ENCODE measurements around the gene KDM8. TPM values are rescaled to one million over a fixed set of nuclear protein-coding genes. Genes with fewer than 3 reads are reported as not detected.

The KDM8 gene
- total RNA-seq, 1 donor from 2014 or later: 2.1 TPM

DNA sequence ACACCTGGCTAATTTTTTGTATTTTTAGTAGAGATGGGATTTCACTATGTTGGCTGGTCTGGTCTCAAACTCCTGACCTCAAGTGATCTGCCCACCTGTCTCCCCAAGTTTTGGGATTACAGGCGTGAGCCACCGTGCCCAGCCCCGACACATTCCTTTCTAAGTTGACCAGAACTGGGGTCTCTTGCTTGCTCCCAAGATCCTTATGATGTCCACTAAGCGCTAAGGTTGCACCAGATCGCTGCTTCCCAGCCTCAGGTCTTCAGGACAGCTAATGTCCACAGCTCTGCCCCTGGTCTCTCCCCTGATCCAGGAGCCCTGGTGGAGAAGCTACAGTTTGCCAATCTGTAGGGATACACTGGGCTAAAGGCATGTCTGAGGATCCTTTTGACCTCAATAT, 35.7 kb downstream of the KDM8 start:
- Histone ChIP-seq H3K4me3 (ENCODE audit: low read length in 3 of 3) (no peak overlapping the region), H3K36me3 (ENCODE audit: control insufficient read depth in 3 of 3, insufficient read depth in 3 of 3, low read length in 3 of 3) (no peaks in the 10 kb centered on the region), H3K27me3 (ENCODE audit: control insufficient read depth in 3 of 3, insufficient read depth in 3 of 3, low read length in 3 of 3) (no peaks in the 10 kb centered on the region), H3K27ac (ENCODE audit: low read depth, low read length) (no peak overlapping the region), H3K9me3 (ENCODE audit: control insufficient read depth in 3 of 3, low read length in 3 of 3) (no peaks in the 10 kb centered on the region), H3K9ac (ENCODE audit: low read depth in 1 of 3, low read length in 3 of 3) (no peak overlapping the region), H3K4me1 (ENCODE audit: control insufficient read depth in 3 of 3, insufficient read depth in 3 of 3, low read length in 3 of 3) (peaks cover 54 to 63% (median 61%) of the 10 kb centered on the region in 3 donors)

- H3K4me1 ChIP-seq (ENCODE audit: control insufficient read depth in 3 of 3, insufficient read depth in 3 of 3, low read length in 3 of 3): peaks cover 58 to 66% (median 65%) of the 10 kb centered on the region in 3 donors
- H3K27me3 ChIP-seq (ENCODE audit: control insufficient read depth in 3 of 3, insufficient read depth in 3 of 3, low read length in 3 of 3): no peaks in the 10 kb centered on the region
- H3K27ac ChIP-seq (ENCODE audit: low read depth, low read length): no peak overlapping the region
- H3K9ac ChIP-seq (ENCODE audit: low read depth in 1 of 3, low read length in 3 of 3): no peak overlapping the region
- no peaks in the 10 kb centered on the region for H3K36me3 ChIP-seq (ENCODE audit: control insufficient read depth in 3 of 3, insufficient read depth in 3 of 3, low read length in 3 of 3)
- H3K4me3 ChIP-seq (ENCODE audit: low read length in 3 of 3): no peak overlapping the region
- no peaks in the 10 kb centered on the region for H3K9me3 ChIP-seq (ENCODE audit: control insufficient read depth in 3 of 3, low read length in 3 of 3)
These were observed 36.8 kb downstream of the KDM8 start for GRCh38 chr16:27239906-27240655.

DNA sequence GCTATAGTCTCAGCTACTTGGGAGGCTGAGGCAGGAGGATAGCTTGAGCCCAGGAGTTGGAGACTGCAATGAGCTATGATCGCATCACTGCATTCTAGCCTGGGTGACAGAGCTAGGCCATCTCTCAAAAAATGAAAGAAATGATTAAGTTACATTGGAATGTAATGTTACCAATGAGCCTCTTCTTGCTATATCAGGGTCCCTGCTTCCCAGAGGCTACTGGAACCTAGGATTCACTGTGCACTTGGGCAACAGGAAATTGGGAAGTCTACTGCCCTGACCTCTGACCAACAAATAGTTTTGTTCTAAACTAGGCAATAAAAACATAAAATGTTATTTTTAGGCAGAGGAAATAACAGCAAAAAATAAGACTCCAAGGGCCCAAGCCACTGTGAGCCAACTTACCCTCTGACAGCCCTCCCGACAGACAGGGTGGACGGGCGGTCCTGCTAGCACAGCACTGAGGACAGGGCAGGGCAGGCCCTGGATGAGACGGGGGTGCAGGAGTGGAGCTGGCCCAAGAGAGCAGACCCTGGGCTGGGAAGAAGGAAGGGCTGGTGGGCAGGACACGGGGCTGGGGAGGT, 37.7 kb downstream of the KDM8 start:
- no peak overlapping the region for H3K9ac ChIP-seq (ENCODE audit: low read depth in 1 of 3, low read length in 3 of 3)
- no peaks in the 10 kb centered on the region for H3K36me3 ChIP-seq (ENCODE audit: control insufficient read depth in 3 of 3, insufficient read depth in 3 of 3, low read length in 3 of 3)
- H3K27me3 ChIP-seq (ENCODE audit: control insufficient read depth in 3 of 3, insufficient read depth in 3 of 3, low read length in 3 of 3): no peaks in the 10 kb centered on the region
- peak overlapping the region; percentile 63 for H3K27ac ChIP-seq (ENCODE audit: low read depth, low read length)
- no peak overlapping the region for H3K4me3 ChIP-seq (ENCODE audit: low read length in 3 of 3)
- no peaks in the 10 kb centered on the region for H3K9me3 ChIP-seq (ENCODE audit: control insufficient read depth in 3 of 3, low read length in 3 of 3)
- H3K4me1 ChIP-seq (ENCODE audit: control insufficient read depth in 3 of 3, insufficient read depth in 3 of 3, low read length in 3 of 3): peaks cover 52 to 68% (median 65%) of the 10 kb centered on the region in 3 donors

GRCh38 chr16:27241658-27242057, 38.3 kb downstream of the KDM8 start:
- H3K9ac ChIP-seq (ENCODE audit: low read depth in 1 of 3, low read length in 3 of 3): no peak overlapping the region
- no peaks in the 10 kb centered on the region for H3K36me3 ChIP-seq (ENCODE audit: control insufficient read depth in 3 of 3, insufficient read depth in 3 of 3, low read length in 3 of 3)
- no peak overlapping the region for H3K4me3 ChIP-seq (ENCODE audit: low read length in 3 of 3)
- H3K9me3 ChIP-seq (ENCODE audit: control insufficient read depth in 3 of 3, low read length in 3 of 3): no peaks in the 10 kb centered on the region
- H3K4me1 ChIP-seq (ENCODE audit: control insufficient read depth in 3 of 3, insufficient read depth in 3 of 3, low read length in 3 of 3): peaks cover 52 to 66% (median 62%) of the 10 kb centered on the region in 3 donors
- no peaks in the 10 kb centered on the region for H3K27me3 ChIP-seq (ENCODE audit: control insufficient read depth in 3 of 3, insufficient read depth in 3 of 3, low read length in 3 of 3)
- H3K27ac ChIP-seq (ENCODE audit: low read depth, low read length): peak overlapping the region; percentile 63

DNA sequence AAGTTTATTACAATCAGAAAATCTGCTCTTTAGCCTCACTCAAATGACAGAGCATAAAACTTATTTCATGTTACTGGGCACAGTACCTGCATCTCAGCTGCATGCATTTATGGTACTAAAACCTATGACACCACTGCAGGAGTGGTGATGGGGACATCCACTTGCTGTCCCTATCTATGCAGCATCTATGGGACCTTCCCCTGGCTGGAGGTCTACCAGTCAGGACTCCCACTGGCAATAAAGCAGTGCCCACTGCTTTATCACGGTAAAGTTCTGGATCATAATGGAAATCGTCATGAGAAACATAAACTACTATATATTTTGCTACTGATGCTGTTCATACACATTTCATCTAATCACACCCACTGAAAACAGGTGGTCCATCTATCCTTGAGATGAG, 39.1 kb downstream of the KDM8 start:
- H3K9ac ChIP-seq (ENCODE audit: low read depth in 1 of 3, low read length in 3 of 3): peak overlapping the region in 2 of 3 donors; percentile 3 to 57
- H3K4me3 ChIP-seq (ENCODE audit: low read length in 3 of 3): peak overlapping the region in 1 of 3 donors; percentile 8
- H3K27ac ChIP-seq (ENCODE audit: low read depth, low read length): peak overlapping the region; percentile 75
- peaks cover 46 to 59% (median 55%) of the 10 kb centered on the region in 3 donors for H3K4me1 ChIP-seq (ENCODE audit: control insufficient read depth in 3 of 3, insufficient read depth in 3 of 3, low read length in 3 of 3)
- H3K27me3 ChIP-seq (ENCODE audit: control insufficient read depth in 3 of 3, insufficient read depth in 3 of 3, low read length in 3 of 3): no peaks in the 10 kb centered on the region
- H3K9me3 ChIP-seq (ENCODE audit: control insufficient read depth in 3 of 3, low read length in 3 of 3): no peaks in the 10 kb centered on the region
- no peaks in the 10 kb centered on the region for H3K36me3 ChIP-seq (ENCODE audit: control insufficient read depth in 3 of 3, insufficient read depth in 3 of 3, low read length in 3 of 3)

- peak overlapping the region; percentile 75 for H3K27ac ChIP-seq (ENCODE audit: low read depth, low read length)
- no peaks in the 10 kb centered on the region for H3K27me3 ChIP-seq (ENCODE audit: control insufficient read depth in 3 of 3, insufficient read depth in 3 of 3, low read length in 3 of 3)
- H3K4me1 ChIP-seq (ENCODE audit: control insufficient read depth in 3 of 3, insufficient read depth in 3 of 3, low read length in 3 of 3): peaks cover 40 to 53% (median 49%) of the 10 kb centered on the region in 3 donors
- no peaks in the 10 kb centered on the region for H3K9me3 ChIP-seq (ENCODE audit: control insufficient read depth in 3 of 3, low read length in 3 of 3)
- H3K9ac ChIP-seq (ENCODE audit: low read depth in 1 of 3, low read length in 3 of 3): peak overlapping the region; percentile 27 to 57 (median 29)
- H3K36me3 ChIP-seq (ENCODE audit: control insufficient read depth in 3 of 3, insufficient read depth in 3 of 3, low read length in 3 of 3): no peaks in the 10 kb centered on the region
- H3K4me3 ChIP-seq (ENCODE audit: low read length in 3 of 3): peak overlapping the region in 2 of 3 donors; percentile 8 to 9
These were observed 39.7 kb downstream of the KDM8 start for GRCh38 chr16:27242868-27243590.

GRCh38 chr16:27243725-27244362, 40.5 kb downstream of the KDM8 start:
- no peak overlapping the region for H3K4me3 ChIP-seq (ENCODE audit: low read length in 3 of 3)
- H3K9me3 ChIP-seq (ENCODE audit: control insufficient read depth in 3 of 3, low read length in 3 of 3): no peaks in the 10 kb centered on the region
- no peaks in the 10 kb centered on the region for H3K36me3 ChIP-seq (ENCODE audit: control insufficient read depth in 3 of 3, insufficient read depth in 3 of 3, low read length in 3 of 3)
- H3K27ac ChIP-seq (ENCODE audit: low read depth, low read length): peak overlapping the region; percentile 75
- peaks cover 37 to 51% (median 47%) of the 10 kb centered on the region in 3 donors for H3K4me1 ChIP-seq (ENCODE audit: control insufficient read depth in 3 of 3, insufficient read depth in 3 of 3, low read length in 3 of 3)
- peak overlapping the region in 1 of 3 donors; percentile 27 for H3K9ac ChIP-seq (ENCODE audit: low read depth in 1 of 3, low read length in 3 of 3)
- H3K27me3 ChIP-seq (ENCODE audit: control insufficient read depth in 3 of 3, insufficient read depth in 3 of 3, low read length in 3 of 3): no peaks in the 10 kb centered on the region

- H3K27ac ChIP-seq (ENCODE audit: low read depth, low read length): peak overlapping the region; percentile 75
- peaks cover 37 to 51% (median 47%) of the 10 kb centered on the region in 3 donors for H3K4me1 ChIP-seq (ENCODE audit: control insufficient read depth in 3 of 3, insufficient read depth in 3 of 3, low read length in 3 of 3)
- peak overlapping the region in 1 of 3 donors; percentile 54 for H3K9ac ChIP-seq (ENCODE audit: low read depth in 1 of 3, low read length in 3 of 3)
- no peaks in the 10 kb centered on the region for H3K27me3 ChIP-seq (ENCODE audit: control insufficient read depth in 3 of 3, insufficient read depth in 3 of 3, low read length in 3 of 3)
- no peak overlapping the region for H3K4me3 ChIP-seq (ENCODE audit: low read length in 3 of 3)
- H3K36me3 ChIP-seq (ENCODE audit: control insufficient read depth in 3 of 3, insufficient read depth in 3 of 3, low read length in 3 of 3): no peaks in the 10 kb centered on the region
- H3K9me3 ChIP-seq (ENCODE audit: control insufficient read depth in 3 of 3, low read length in 3 of 3): no peaks in the 10 kb centered on the region
These were observed 41.0 kb downstream of the KDM8 start for GRCh38 chr16:27244363-27244755.

DNA sequence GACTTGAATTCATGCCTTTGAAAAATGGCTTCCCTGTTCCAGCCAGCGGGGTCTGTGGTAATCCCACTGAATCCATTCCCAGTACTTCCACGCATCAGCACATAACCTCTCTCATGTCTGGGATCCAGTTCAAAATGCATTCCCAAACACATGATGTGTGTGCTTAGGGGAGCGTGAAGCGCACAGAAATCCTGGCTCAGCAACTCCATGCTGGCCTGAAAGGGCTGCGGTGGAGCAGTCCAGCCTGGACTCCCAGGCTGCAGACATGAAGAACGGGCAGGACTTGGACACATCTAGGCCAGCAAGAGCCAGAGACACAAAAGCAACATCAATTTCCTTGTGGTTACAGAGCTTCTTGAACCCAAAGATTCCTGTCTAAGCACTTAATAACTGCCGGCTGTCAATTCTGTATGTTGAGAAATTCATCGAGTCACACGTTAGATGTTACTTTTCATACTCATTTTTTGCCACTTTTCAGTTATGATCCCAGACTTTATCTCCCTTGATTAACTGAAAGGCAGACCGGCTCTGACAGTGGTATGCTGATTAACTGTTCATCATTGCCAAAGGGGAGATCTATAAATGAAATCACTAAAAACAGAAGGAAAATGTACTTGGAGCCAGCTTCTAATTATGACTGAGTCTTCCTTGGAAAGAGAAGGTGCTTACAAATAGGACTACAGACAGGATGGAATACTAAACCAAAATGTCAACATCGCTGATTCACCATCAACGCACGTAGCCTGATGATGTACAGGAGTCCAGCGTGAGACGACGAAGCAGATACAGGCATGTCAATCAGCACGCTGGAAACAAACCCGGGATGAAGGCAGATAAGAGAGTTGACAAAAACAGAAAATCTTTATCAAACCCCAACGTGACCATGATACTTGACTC, 42.2 kb downstream of the KDM8 start:
- no peaks in the 10 kb centered on the region for H3K9me3 ChIP-seq (ENCODE audit: control insufficient read depth in 3 of 3, low read length in 3 of 3)
- H3K27me3 ChIP-seq (ENCODE audit: control insufficient read depth in 3 of 3, insufficient read depth in 3 of 3, low read length in 3 of 3): no peaks in the 10 kb centered on the region
- peak overlapping the region in 2 of 3 donors; percentile 23 to 54 for H3K9ac ChIP-seq (ENCODE audit: low read depth in 1 of 3, low read length in 3 of 3)
- H3K27ac ChIP-seq (ENCODE audit: low read depth, low read length): peak overlapping the region; percentile 75
- peaks cover 34 to 47% (median 46%) of the 10 kb centered on the region in 3 donors for H3K4me1 ChIP-seq (ENCODE audit: control insufficient read depth in 3 of 3, insufficient read depth in 3 of 3, low read length in 3 of 3)
- H3K4me3 ChIP-seq (ENCODE audit: low read length in 3 of 3): no peak overlapping the region
- H3K36me3 ChIP-seq (ENCODE audit: control insufficient read depth in 3 of 3, insufficient read depth in 3 of 3, low read length in 3 of 3): no peaks in the 10 kb centered on the region

Measured in skeletal muscle tissue (tissue), 4 donors.